GM10248 (cell line): ENCODE results near the gene CCDC9.

ENCODE experiments used
- CTCF ChIA-PET: fragments of 300-600 bp; sonication (Branson Sonifier 250); formaldehyde crosslinking; extraction: SDS; loops from one replicate; lab custom pipeline; 2021; ENCODE audit warnings: antibody characterized with exemption; lab: Yijun Ruan, JAX
- POLR2A ChIA-PET: fragments of 350-650 bp; sonication (Branson Sonifier 250); formaldehyde crosslinking; extraction: SDS; loops from one replicate; lab custom pipeline; 2020; ENCODE audit warnings: antibody characterized with exemption; lab: Yijun Ruan, JAX
- DNase-seq: peaks from one replicate; pipeline ENCODE4 v3.0.0; 2012; ENCODE audit errors: extremely low spot score
- CTCF ChIP-seq: IDR thresholded peaks from 2 replicates; pipeline ENCODE4 v1.5.1; 2012; ENCODE audit warnings: mild to moderate bottlenecking, low read depth; ENCODE audit errors: extremely low read depth, missing control alignments, control extremely low read depth

Gene CCDC9

GRCh38 chr19:47228168-47228936, 28.0 kb upstream of the CCDC9 start:
- ChIA-PET CTCF (interaction anchor here (1.8 to 11.8 kb wide), 3 partner anchors 16 to 18 kb away, joined by 7 to 153 read pairs (median 67); no protein-coding TSS in a partner anchor), POLR2A (interaction anchor here (1.1 to 4.0 kb wide), 4 partner anchors 11 to 100 kb away, joined by 3 to 56 read pairs (median 13); partner anchors contain the start of gene INAFM1)
- no peak for TF ChIP-seq CTCF
- DNase-seq = no peak

- CTCF ChIA-PET = interaction anchor here (1.8 to 11.8 kb wide), 2 partner anchors 15 to 18 kb away, joined by 7 to 153 read pairs; no protein-coding TSS in a partner anchor
- no peak for DNase-seq
- POLR2A ChIA-PET = interaction anchor here (4.0 kb wide), 1 partner anchor 14 kb away, joined by 56 read pairs; no protein-coding TSS in a partner anchor
- TF ChIP-seq CTCF = no peak
Observed at GRCh38 chr19:47228937-47229675, 27.2 kb upstream of the CCDC9 start.

GRCh38 chr19:47229676-47230053, 26.7 kb upstream of the CCDC9 start:
- no peak for TF ChIP-seq CTCF
- ChIA-PET POLR2A (no interaction called here), CTCF (interaction anchor here (1.8 to 11.8 kb wide), 2 partner anchors 15 to 19 kb away, joined by 7 to 153 read pairs; no protein-coding TSS in a partner anchor)
- peak; percentile 11 for DNase-seq

- TF ChIP-seq CTCF = peak; percentile 90
- DNase-seq = peak; percentile 73
- CTCF ChIA-PET = interaction anchor here (1.8 to 11.8 kb wide), 2 partner anchors 14 to 20 kb away, joined by 7 to 153 read pairs; no protein-coding TSS in a partner anchor
- POLR2A ChIA-PET = no interaction called here
Observed at GRCh38 chr19:47230054-47230920, 26.0 kb upstream of the CCDC9 start.

GRCh38 chr19:47230921-47231214, 25.5 kb upstream of the CCDC9 start, which contains the start of gene BBC3:
BBC3 (minus strand) TSS chr19:47231199; CDS start chr19:47228431, 2,768 bp downstream.
- peak; percentile 13 for DNase-seq
- ChIA-PET CTCF (no interaction called here), POLR2A (no interaction called here)
- TF ChIP-seq CTCF = no peak
